ENCODE results near the gene TPM4.
"Not testable (repeated sequence)": the region's sequence is repeated elsewhere in the genome, so short reads cannot be mapped to it uniquely, and the experiment has no call there.

The TPM4 gene

DNA sequence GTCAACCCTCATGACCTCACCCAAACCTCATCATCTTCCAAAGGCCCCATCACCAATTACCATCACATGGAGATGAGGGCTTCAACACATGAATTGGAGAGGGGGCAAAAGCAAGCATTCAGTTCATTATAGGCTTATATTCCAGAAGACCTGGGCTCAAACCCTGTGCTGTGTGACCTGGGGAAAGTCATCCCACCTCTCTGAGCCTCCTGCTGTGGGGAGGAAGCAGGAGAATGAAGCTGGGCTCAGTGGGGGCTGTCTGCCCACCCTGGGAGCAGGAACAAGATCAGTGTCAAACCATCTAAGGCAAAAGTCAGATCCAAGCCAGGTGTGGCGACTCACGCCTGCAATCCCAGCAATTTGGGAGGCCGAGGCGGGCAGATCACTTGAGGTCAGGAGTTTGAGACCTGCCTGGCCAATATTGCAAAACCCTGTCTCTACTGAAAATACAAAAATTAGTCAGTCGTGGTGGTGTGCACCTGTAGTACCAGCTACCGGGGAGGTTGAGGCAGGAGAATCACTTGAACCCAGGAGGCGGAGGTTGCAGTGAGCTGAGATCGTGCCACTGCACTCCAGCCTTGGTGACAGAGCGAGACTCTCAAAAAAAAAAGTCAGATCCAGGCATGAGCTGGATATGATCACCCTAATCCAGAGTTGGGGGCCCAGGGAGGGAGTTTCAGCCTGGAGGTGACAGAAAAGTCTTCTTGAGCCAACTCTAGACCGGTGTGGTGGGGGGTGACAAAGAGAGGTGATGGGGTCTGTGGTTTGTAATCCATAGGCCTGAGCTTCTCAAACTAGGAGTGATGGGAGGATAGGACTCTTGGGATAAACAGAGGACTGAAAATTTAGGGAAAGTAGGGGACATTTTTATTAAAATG is 1.6 kb upstream of the TPM4 start:
- DNase-seq, result no peak

DNA sequence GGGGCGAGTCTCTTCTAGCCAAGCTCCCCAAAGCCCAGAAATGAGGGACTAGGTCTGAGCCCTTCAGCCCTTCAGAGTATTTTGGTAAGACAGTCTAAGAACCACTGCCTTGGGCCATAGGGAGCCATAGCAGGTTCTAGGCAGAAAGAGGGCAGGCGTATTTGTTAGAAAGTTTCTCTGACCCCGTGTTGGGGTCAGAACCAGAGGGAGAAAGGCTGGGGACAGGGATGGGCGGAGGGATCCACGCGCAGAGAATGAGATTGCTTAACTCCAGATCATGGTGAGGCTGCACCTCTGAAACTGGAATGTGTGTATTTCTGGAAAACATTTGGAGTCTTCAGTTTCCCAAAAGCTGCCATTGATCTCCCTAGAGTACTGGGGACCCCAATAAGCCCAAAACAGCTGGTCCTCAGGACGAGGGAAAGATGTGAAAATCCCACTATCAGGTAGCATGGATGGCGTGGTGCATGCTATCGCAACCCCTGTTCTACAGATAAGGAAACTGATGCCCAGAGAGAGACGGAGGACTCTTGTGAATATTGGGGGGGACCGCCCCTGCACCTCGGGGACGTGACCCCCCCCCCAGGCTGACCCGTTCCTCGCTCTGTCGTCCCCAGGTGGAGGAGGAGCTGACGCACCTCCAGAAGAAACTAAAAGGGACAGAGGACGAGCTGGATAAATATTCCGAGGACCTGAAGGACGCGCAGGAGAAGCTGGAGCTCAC is 703 bp upstream of the TPM4 start:
- DNase-seq, result no peak

DNA sequence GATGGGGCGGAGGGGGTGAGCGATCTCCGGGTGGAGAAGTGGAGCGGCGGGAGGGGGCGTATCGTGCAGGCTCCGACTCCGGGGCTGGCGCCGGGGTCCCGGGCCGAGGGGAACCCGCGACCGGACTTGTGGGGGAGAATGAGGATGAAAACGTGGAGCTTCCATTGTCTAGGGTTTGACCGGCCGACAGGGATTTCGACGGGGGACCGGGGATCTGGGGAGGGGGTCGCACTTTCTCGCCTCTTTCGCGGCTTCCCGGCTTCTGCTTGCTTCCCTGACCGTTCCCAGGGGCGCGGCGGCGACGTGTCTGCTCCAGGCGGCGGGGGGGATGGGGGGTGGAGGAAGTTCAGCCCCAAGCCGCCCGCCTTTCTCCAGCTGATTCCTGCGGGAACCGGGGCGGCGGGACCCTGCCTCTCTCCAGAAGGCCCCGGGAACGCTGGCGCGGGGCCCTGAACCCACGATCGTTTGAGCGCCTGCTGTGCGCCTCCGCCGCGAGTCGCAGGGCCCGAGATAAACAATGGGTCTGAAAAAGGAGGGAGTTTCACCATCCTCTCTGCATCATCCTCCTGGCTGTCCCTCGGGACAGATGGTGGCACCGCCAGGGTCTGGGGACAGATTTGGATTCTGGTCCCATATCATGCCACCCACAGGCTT is 790 bp downstream of the TPM4 start:
- no peak for DNase-seq

DNA sequence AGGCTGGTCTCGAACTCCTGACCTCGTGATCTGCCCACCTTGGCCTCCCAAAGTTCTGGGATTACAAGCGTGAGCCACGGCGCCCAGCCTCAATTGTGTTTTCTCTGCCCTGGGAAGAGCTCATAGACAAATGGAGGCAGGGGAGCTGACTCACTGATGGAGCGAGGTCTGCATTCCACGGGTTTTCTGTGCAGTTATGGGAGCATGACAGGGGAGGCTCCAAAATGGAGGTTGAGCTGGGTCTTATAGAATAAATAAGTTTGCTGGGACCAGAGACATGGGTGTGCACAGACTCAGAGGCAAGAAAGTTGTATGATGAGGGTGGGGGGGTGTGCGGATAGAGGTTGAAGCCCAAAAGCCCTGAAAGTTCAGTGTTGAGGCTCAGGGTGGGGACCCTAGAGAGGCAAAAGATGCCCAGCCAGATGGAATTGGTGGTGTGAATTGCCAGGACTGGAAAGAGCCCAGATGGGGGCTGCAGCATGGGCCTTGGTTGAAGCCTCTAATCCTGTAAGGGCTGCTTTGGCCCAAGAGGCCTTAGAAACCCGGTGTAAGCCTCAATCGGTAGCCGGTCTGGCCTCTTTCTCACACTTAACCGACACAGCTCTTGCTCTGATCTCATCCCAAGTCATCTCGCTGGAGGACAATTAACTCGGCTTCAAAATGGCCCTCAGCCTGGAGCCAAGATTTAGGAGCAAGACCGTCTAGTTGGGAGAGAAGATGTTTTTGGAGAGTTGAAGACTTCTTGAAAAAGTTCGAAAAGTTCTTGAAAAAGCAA is 1.9 kb downstream of the TPM4 start:
- no peak for DNase-seq

DNA sequence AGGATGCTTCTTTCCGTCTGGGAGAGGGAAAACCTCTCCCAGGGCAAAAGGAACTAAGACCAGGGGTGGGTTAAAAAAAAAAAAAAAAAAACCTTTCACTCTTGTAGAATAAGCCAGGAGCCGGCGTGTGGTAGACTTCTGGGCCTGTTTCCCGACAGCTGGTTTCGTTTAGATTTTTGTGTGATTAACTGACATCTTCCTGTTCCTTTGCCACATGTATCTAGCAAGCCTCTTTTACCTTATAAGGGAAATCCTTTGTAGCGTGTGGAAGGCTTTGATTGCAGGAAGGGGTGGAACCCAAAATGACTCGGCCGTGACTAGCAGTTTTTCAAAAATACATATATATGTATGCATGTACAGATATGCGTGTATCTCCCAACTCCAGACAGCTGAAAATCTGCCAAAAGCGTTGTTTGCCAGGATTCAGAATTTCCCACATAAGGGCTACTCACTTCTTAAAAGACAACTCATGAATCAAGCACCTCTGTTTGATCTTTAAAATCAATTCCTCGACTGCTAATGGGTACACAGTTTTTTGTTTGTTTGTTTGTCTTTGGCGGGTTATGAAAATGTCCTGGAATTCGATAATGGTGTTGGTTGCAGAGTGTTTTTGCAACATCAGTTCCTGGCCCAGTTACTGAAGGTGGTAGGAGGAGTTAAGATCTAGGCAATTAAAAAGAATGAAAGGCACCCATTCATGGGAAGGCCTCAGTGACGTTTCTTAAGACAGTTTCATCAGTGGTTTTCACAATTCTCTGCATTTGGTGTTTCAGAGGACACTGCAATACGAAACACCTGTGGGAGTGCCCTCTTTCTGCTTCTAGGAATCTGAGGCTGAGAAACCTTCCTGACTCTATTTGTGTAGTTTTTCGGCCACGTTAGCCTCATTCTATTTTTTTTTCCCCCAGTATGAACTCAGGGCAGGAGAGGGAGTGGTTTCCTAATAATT is 2.7 kb downstream of the TPM4 start:
- DNase-seq, result peak; percentile 57

DNA sequence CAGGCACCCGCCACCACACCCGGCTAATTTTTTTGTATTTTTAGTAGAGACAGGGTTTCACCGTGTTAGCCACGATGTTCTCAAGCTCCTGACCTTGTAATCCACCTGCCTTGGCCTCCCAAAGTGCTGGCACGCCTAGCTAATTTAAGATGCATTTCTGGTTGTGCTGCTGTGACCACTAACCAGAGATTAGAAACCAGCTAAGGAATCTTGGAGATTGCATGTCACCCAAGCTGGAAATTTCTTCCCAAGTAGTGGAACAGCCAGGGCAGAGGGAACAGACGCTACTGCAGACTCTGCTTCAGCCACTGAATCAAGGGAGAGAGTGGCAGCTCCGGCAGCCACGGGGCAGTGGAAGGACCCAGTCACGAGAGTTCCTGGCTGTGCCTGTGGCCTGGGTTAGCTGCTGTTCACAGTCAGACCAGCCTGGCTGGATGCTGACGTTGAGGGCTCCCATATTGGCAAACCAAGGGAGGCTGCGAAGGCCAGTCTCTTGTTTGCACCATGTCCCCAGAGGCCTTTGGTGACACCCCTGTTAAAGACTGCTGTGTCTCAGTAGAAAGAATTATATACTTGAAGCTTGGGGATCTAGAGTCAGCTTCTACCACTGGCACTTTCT is 7.9 kb downstream of the TPM4 start:
- no peak for DNase-seq

DNA sequence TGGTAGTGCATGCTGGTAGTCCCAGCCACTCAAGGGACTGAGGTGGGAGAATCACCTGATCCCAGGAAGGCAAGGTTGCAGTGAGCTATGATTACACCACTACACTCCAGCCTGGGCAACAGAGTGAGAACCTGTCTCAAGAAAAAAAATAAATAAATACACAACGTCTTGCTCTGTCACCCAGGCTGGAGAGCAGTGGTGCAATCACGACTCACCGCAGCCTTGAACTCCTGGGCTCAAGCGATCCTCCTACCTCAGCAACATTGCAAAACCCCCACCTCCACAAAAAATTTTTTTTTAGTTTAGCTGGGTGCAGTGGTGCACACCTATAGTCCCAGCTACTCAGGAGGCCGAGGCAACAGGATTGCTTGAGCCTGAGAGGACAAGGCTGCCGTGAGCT is 8.8 kb downstream of the TPM4 start:
- DNase-seq, result no peak

DNA sequence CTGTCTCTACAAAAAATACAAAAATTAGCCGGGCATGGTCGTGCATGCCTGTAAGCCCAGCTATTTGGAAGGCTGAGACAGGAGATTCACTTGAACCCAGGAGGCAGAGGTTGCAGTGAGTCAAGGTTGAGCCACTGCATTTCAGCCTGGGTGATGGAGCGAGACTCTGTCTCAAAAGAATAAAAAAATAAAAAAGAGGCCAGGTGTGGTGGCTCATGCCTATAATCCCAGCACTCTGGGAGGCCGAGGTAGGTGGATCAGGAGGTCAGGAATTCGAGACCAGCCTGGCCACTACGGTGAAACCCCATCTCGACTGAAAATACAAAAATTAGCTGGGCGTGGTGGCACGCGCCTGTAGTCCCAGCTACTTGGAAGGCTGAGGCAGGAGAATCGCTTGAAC is 11.1 kb downstream of the TPM4 start:
- DNase-seq, result not testable (repeated sequence)

DNA sequence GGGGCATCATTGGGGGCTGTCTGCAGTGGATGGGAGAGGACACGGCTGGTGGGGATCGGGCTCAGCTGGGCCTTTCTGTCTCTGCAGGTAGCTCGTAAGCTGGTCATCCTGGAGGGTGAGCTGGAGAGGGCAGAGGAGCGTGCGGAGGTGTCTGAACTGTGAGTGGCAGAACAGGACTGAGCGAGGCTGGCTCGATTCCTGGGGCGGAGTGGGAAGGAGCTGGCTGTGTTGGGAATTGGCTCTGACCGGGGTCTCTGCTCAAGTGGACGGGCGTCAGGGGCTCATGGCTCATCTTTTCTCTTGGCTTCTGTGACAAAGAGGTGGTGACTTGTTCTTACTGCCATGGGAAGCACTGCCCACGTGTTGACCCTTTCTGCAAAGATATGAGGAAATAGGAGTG is 11.6 kb downstream of the TPM4 start:
- DNase-seq, result no peak

DNA sequence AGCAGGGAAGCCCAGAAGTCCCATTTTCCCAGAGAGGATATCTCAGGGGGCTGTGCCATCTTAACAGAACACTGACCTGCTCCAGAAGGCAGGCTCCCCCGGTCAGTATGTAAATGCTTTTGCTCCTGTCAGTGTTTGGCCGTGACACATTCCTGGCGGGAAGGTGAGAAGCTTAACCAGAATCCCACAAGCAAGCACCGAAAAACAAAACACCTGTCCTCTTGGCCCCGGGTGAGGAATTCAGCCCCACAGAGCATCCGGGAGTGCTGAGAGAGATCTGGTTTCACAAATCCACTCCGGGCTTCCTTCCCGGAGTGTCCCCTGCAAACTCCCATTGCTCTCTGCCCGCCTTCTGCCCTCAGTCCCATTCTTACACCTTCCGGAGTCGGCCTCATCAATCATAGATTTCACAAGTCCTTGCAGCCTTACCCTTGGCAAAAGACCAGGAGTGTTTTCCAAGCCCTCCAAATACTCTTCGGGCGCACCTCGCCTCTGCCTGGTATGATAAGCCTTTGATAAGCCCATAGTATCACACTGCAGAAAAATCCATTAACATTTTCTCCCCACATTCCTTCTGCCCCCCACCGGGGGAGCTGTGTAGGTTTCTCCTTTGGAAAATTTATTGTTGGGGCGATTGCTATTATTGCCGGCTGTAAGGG is 12.2 kb downstream of the TPM4 start:
- no peak for DNase-seq

DNA sequence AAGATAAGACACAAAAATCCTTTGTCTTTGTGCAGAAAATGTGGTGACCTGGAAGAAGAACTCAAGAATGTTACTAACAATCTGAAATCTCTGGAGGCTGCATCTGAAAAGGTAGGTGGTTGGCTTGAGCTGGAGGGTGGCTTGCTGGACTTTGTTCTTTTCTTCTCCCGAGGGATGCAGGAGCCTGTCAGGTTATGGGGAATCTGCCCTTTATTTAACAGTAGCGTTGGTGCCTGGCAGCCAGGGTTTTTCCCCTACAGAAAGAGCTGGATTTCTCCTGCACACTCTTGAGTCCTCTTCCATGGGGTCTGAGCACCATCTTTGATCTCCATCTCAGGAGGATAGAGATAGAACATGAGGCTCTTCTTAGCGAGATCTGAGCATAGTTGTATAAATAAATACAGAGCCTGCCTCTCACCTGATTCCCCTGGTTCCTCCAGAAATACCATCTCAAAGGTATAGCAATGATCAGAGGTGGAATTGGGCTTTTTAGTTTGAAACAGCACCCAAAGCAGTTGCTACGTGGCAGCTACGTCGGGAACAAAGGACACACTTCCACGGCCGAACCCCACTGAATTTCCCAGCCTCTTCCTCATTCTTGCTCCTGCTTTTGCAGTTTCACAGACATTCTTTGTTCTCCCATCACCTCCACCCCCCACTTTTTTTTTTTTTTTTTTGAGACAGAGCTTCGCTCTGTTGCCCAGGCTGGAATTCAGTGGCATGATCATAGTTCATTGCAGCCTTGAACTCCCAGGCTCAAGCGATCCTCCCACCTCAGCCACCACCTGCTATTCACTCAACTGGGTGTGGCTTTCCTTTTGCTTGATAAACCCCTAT is 12.9 kb downstream of the TPM4 start:
- DNase-seq, result no peak

DNA sequence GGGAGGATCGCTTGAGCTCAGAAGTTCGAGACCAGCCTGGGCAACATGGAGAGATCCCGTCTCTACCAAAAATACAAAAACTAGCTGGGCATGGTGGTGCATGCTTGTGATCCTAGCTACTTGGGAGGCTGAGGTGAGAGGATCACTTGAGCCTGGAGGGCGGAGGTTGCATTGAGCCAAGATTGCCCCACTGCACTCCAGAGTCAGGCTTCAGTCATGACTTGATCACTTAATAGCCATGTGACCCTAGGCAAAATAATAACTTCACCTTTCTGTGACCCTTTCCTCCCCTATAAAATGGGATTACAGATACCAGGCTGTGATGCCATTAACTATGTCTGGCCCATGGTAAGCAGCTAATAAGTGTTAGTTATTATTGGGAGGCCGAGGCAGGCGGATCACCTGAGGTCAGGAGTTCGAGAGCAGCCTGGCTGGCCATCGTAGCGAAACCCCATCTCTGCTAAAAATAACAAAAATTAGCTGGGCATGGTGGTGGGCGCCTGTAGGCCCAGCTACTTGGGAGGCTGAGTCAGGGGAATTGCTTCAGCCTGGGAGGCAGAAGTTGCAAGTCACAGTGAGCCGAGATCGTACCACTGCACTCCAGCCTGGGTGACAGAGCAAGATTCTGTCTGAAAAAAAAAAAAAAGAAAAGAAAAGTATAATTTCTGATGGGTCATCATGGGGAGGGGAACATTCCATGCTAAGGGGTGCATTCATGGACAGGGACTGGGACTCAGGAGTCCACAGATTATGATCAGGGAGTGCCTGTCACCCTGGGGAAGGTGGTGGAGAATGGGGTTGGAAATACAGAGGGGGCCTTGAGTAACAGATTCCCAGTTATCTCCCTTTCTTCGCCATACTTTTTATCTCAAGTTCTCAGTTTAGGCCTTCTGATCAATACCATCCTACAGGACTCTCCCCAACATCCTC is 15.5 kb downstream of the TPM4 start:
- no peak for DNase-seq

DNA sequence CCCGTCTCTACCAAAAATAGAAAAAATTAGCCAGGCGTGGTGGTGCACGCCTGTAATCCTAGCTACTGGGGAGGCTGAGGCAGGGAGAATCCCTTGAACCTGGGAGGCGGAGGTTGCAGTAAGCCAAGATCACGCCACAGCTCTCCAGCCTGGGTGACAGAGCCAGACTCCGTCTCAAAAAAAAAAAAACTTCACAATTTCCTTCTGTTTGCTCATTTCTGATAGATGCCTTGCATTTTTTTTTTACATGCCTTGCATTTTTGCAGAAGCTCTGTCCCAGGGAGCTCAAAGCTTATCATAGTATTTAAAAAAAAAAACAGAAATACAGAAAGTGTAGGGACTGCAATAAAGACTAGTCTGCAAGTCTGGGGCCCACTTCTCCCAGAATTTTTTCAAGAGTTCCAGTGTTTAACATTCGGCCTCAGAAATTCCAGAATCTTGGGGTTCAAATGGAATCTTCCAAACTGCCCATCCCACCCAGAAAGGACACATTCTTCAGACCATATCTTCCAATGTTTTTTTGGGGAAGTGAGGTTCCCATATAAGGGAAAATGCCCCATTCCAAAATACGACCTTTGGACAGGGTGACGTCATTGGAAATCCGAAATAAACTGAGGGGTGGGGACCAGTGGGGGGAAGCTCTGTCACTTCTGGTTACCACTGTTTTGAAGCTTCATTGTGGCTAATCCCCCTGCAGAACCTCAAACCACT is 18.2 kb downstream of the TPM4 start:
- DNase-seq, result no peak

DNA sequence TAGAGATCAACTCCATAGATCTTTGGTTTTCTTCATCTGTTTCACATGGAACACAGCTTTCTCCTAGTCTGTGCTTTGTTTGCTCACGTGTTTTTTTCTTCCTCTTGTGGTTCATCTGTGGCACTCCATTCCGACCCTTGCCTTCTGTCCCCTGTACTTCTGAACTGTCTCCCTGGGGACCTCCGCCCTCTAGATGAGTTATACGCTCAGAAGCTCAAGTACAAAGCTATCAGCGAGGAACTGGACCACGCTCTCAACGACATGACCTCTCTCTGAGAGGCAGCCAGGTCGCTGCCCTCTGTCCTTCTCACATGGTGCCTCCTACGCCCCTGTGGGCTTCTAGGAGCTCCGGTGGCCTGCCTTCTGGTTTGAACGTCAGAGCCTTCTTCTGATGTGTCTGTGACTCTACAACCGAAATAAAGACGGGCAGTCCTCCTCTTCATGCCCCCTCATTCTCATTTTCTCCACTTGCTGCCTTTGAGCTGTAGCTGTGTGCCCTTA is 18.8 kb downstream of the TPM4 start:
- no peak for DNase-seq

DNA sequence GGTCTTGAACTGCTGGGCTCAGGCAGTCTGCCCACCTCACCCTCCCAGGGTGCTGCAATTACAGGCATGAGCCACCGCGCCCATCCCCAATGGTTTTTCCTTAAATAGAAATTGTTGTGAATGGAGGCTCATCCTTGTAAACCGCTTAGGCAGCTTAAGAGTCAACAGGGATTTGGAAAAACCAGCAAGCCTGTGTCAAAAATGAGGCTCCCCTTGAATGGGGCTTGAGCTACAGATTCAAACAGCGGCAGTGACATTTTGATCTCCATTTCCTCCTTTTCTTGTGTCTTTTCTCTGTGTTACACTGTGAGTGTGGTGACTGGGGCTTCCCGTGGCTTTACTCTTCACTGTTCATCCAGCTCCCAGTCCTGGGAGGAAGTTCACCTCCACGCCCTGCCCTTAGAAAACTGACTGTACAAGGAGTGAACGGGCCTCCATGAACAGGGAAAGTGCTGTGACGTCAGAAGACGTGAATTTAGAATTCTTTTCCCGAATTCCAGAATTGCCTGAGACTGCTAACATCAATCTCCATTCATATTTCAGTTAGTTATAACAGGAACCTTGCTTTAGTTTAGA is 20.1 kb downstream of the TPM4 start:
- no peak for DNase-seq

DNA sequence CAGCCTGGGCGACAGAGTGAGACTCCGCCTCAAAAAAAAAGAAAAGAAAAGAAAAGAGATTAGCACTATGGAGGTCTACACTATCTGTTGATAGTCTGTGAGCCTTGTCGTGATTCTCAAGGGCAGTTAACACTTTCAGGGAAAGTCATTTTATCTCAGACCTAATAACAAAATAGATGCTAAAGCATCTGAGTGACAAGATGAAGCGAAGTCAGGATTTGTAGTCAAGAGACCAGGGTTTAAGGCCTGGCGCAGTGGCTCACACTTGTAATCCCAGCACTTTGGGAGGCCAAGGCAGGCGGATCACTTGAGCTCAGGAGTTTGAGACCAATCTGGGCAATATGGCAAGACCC is 22.1 kb downstream of the TPM4 start:
- DNase-seq, result no peak

DNA sequence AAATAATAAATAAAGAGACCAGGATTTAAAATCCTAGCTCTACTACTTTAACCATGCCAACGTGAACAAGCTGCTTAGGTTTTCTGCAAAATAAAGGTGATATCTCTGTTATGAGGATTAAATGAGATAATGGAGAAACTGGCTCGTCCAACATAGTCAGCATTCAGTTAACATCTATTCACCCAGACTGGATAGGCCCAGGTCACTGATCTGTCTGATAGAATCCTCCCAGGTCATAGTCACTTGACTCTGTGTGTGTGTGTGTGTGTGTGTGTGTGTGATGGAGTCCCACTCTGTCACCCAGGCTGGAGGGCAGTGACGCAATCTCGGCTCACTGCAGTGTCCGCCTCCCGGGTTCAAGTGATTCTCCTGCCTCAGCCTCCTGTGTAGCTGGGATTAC is 22.5 kb downstream of the TPM4 start:
- no peak for DNase-seq
